Body of pancreas (tissue), 4 donors: ENCODE measurements around the gene CDKN2B-AS1. TPM values are rescaled to one million over a fixed set of nuclear protein-coding genes. Genes with fewer than 3 reads are reported as not detected.
A peak's percentile ranks its signal among the peaks of the same experiment; 100 is the strongest.
"Not testable (repeated sequence)": the region's sequence is repeated elsewhere in the genome, so short reads cannot be mapped to it uniquely, and the experiment has no call there.

Source experiments
- ATAC-seq: fragments of 150-250 bp; one replicate; pipeline ENCODE4 v1.9.1; 2016
- DNase-seq, 4 donors: peaks; one replicate each; pipeline ENCODE4 v3.0.0-alpha.2; 2019
- H3K27ac ChIP-seq, 4 donors: fragments of 200-600 bp; sonication (generic); 1 replicate in 3 of 4; 2 replicates in 1 of 4; pipeline versions ENCODE4 v1.5.1 to v1.6.1; 2016 to 2019; ENCODE audit warnings: mild to moderate bottlenecking in 1 of 4, mixed read lengths in 1 of 4, moderate library complexity in 1 of 4
- H3K27me3 ChIP-seq, 2 donors: fragments of 200-600 bp; sonication (generic); one replicate each; pipeline ENCODE4 v1.6.0; 2016; ENCODE audit warnings: mild to moderate bottlenecking in 1 of 2
- H3K36me3 ChIP-seq, 2 donors: fragments of 200-600 bp; sonication (generic); replicated peaks in 1 of 2; 2 replicates each; pipeline ENCODE4 v1.5.1; 2016; ENCODE audit warnings: low read depth in 2 of 2; ENCODE audit not compliant: insufficient read depth in 1 of 2
- H3K4me1 ChIP-seq: fragments of 200-600 bp; sonication (generic); one replicate; pipeline ENCODE4 v1.6.0; 2016
- H3K4me3 ChIP-seq, 2 donors: fragments of 200-600 bp; sonication (generic); 1 replicate in 1 of 2; 2 replicates in 1 of 2; pipeline ENCODE4 v1.5.1; 2016 to 2019
- H3K9me3 ChIP-seq, 3 donors: fragments of 200-600 bp; sonication (generic); 1 replicate in 2 of 3; 2 replicates in 1 of 3; pipeline ENCODE4 v1.5.1; 2016
- POLR2A ChIP-seq, 3 donors: fragments of 450-650 bp; IDR thresholded peaks; one replicate each; pipeline ENCODE4 v1.6.1; 2016; ENCODE audit warnings: antibody characterized with exemption in 3 of 3, mild to moderate bottlenecking in 2 of 3
- WGBS, 2 donors: methylation state at CpG; one replicate each; pipeline ENCODE4 v1.1.5; 2017; 5-methylcytosine and 5-hydroxymethylcytosine counted together
- intact Hi-C: fragments of 100-400 bp; cut with DNase I; formaldehyde crosslinking; loops from one replicate; pipeline ENCODE4 v1.15.1; 2023
- total RNA-seq, 2 donors: library from RNA; depleted of rRNA; stranded (reverse); fragments of >200 nt; gene quantifications; one replicate each; pipeline ENCODE4 v1.1.0, GENCODE V29; 2016
- TF ChIP-seq, protein P1 (sequence below), 7 experiments: fragments of 450-650 bp in 4 of 7; fragments of 200-600 bp in 3 of 7; sonication (generic) in 3 of 7; IDR thresholded peaks; one replicate each; pipeline ENCODE4 v1.5.1; 2016 to 2019; ENCODE audit warnings: antibody characterized with exemption in 7 of 7

The CDKN2B-AS1 gene
- under 1 TPM in 1 of 2 donors, not detected in 1; 0.26 TPM for total RNA-seq

DNA sequence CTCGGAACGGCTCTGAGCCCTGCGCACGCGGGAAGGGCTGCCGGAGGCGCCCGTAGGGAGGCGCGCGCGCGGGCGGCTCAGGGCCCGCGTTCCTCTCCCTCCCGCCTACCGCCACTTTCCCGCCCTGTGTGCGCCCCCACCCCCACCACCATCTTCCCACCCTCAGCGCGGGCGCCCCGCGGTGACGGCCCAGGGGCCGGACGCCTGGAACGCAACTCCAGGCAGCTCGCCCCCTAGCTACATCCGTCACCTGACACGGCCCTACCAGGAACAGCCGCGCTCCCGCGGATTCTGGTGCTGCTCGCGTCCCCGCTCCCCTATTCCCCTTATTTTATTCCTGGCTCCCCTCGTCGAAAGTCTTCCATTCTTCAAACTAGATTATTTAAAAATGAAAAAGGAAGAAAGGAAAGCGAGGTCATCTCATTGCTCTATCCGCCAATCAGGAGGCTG is at the start of gene CDKN2B-AS1:
Gene CDKN2B-AS1 (plus strand): TSS at position 236 of the 450 bp plus-strand sequence.
- TF ChIP-seq POLR2A (IDR thresholded peaks at IDR 0.05): no peak
- TF ChIP-seq, protein P1, sequence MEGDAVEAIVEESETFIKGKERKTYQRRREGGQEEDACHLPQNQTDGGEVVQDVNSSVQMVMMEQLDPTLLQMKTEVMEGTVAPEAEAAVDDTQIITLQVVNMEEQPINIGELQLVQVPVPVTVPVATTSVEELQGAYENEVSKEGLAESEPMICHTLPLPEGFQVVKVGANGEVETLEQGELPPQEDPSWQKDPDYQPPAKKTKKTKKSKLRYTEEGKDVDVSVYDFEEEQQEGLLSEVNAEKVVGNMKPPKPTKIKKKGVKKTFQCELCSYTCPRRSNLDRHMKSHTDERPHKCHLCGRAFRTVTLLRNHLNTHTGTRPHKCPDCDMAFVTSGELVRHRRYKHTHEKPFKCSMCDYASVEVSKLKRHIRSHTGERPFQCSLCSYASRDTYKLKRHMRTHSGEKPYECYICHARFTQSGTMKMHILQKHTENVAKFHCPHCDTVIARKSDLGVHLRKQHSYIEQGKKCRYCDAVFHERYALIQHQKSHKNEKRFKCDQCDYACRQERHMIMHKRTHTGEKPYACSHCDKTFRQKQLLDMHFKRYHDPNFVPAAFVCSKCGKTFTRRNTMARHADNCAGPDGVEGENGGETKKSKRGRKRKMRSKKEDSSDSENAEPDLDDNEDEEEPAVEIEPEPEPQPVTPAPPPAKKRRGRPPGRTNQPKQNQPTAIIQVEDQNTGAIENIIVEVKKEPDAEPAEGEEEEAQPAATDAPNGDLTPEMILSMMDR (IDR thresholded peaks at IDR 0.05): peak in 1 of 7 experiments; percentile 6
- Histone ChIP-seq H3K36me3 (no peaks in the 10 kb centered on the region), H3K4me1 (peaks cover 17% of the 10 kb centered on the region), H3K27me3 (peaks cover 0 to 7% of the 10 kb centered on the region in 2 donors), H3K9me3 (no peaks in the 10 kb centered on the region), H3K27ac (peak within 1 kb of the TSS in 3 of 4 donors; percentile 25 to 81 (median 51)), H3K4me3 (peak within 1 kb of the TSS; percentile 61 to 86)
- ATAC-seq (peak; percentile 65), DNase-seq (peak in 3 of 4 donors; percentile 36 to 50 (median 38))
- intact Hi-C loops: loop anchor here (5.0 to 10.0 kb wide), 2 partner anchors 60 to 177 kb away; no protein-coding TSS in a partner anchor
- WGBS, 2 donors: 0 to 1% methylated on average over 12 to 42 of the region's 43 CpGs

DNA sequence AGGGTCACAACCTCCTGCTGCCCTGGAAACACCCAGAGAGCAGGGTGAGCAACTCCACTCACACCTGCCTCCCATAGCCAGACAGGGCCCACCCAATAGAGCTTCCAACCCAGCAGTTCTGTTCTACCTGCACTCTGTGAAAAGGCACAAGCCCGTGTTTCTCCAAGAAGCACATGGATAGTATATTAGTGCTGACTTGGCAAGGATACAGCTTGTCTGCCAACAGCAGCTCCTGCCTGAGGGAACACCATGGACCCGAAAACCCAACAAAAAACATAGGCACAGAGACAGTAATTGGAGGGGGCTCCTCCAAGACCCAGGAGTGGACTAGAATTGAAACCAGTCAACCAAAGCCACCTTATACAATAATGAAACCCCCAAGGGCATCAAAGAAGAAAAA is 49.0 kb upstream of the CDKN2B-AS1 start:
- TF ChIP-seq, protein P1 (IDR thresholded peaks at IDR 0.05): no peak
- TF ChIP-seq POLR2A (IDR thresholded peaks at IDR 0.05): no peak
- WGBS, 2 donors: 72 to 81% methylated on average over 2 of the region's 2 CpGs
- H3K27ac ChIP-seq: no peak overlapping the region
- no peaks in the 10 kb centered on the region for H3K4me1 ChIP-seq
- intact Hi-C loops: no loop called here
- H3K27me3 ChIP-seq: no peaks in the 10 kb centered on the region
- H3K4me3 ChIP-seq: no peak overlapping the region
- DNase-seq: no peak
- no peaks in the 10 kb centered on the region for H3K9me3 ChIP-seq
- H3K36me3 ChIP-seq: no peaks in the 10 kb centered on the region
- ATAC-seq: no peak

GRCh38 chr9:21958833-21959232 is 35.8 kb upstream of the CDKN2B-AS1 start:
- Histone ChIP-seq H3K9me3 (no peaks in the 10 kb centered on the region), H3K36me3 (no peaks in the 10 kb centered on the region), H3K27ac (no peak overlapping the region), H3K4me3 (no peak overlapping the region), H3K4me1 (no peaks in the 10 kb centered on the region), H3K27me3 (no peaks in the 10 kb centered on the region)
- ATAC-seq (no peak), DNase-seq (no peak)
- 74 to 100% methylated on average over 1 to 2 of the region's 2 CpGs for WGBS, 2 donors
- TF ChIP-seq POLR2A (IDR thresholded peaks at IDR 0.05): no peak
- TF ChIP-seq, protein P1 (IDR thresholded peaks at IDR 0.05): no peak
- intact Hi-C loops: no loop called here

DNA sequence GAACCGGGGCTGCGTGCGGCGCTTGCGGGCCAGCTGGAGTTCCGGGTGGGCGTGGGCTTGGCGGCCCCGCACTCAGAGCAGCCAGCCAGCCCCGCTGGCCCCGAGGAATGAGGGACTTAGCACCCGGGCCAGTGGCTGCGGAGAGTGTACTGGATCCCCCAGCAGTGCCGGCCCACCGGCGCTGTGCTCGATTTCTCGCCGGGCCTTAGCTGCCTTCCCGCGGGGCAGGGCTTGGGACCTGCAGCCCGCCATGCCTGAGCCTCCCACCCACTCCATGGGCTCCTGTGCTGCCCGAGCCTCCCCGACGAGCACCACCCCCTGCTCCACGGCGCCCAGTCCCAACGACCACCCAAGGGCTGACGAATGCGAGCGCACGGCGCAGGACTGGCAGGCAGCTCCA is 35.3 kb upstream of the CDKN2B-AS1 start:
- 87% methylated on average over 28 of the region's 33 CpGs; no CpG with 5 or more reads in 1 of the 2 donors for WGBS, 2 donors
- ATAC-seq, H3K36me3 ChIP-seq, H3K27me3 ChIP-seq, intact Hi-C loops, H3K4me3 ChIP-seq, H3K9me3 ChIP-seq, H3K4me1 ChIP-seq, DNase-seq, H3K27ac ChIP-seq: not testable (repeated sequence)

DNA sequence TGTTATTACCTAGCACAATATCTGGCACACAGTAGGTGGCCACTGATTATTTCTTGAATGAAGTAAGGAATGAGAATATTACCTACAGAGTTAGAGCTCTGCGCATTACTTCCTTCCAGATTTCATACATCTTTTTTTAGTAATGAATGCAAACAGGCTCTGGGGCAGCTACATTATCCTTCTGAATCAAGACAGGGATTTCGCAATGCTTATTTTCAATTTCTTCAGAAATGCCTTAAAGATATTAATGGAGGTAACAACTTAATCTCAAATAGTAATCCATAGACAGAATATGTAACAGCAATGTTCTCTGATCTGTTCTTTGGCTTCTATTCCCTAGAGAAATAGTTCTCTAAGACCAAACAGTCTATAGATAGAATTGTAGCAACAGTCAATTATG is 33.0 kb upstream of the CDKN2B-AS1 start:
- H3K36me3 ChIP-seq: no peaks in the 10 kb centered on the region
- no peaks in the 10 kb centered on the region for H3K9me3 ChIP-seq
- WGBS, 2 donors: 86 to 87% methylated on average over 2 of the region's 2 CpGs
- H3K4me1 ChIP-seq: peaks cover 14% of the 10 kb centered on the region
- DNase-seq (no peak), ATAC-seq (no peak)
- H3K27me3 ChIP-seq: peaks cover 0 to 17% of the 10 kb centered on the region in 2 donors
- TF ChIP-seq, protein P1 (IDR thresholded peaks at IDR 0.05): no peak
- no peak for TF ChIP-seq POLR2A (IDR thresholded peaks at IDR 0.05)
- H3K27ac ChIP-seq: no peak overlapping the region
- no peak overlapping the region for H3K4me3 ChIP-seq
- intact Hi-C loops: no loop called here
